HG03108 (cell line): ENCODE measurements around the gene COL16A1.
A peak's percentile ranks its signal among the peaks of the same experiment; 100 is the strongest.

Source experiments
- ATAC-seq: cut with Tn5 transposase; IDR thresholded peaks from one replicate; pipeline ENCODE4 v1.9.1; 2021; ENCODE audit warnings: moderate library complexity; ENCODE audit not compliant: unreplicated experiment

The COL16A1 gene

DNA sequence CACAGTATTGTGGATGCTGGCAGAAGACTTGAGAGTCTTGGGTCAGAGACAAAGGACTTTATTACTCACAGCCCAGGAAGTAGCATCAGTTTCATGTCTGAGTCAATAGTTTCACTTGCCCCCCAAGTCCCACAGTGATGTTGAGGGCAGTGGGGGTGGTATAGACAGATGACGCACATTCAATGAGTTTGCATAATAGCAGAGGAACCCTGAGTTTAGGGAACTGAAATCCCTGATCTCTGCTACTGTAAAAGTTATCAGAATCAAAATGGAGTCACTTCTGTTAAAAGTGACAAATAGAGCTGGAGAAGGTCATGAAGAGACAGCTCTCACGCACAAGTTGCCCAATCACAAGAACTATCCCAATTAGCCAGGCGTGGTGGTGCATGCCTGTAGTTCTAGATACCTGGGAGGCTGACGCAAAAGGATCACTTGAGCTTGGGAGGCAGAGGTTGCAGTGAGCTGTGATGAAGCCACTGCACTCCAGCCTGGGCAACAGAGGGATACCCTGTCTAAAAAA, 97.8 kb downstream of the COL16A1 start:
- peak; percentile 87 for ATAC-seq
